OCI-LY7 (cell line): ENCODE measurements around the gene STAG1. TPM values are rescaled to one million over a fixed set of nuclear protein-coding genes. Genes with fewer than 3 reads are reported as not detected.

ENCODE experiments used
- BruUV-seq: library from RNA; stranded (reverse); fragments of 400-500 nt; replicated peaks from 2 replicates; lab custom pipeline; 2021; lab: Mats Ljungman, UMichigan
- CTCF ChIA-PET: fragments of 300-600 bp; sonication (Branson Sonifier 250); formaldehyde crosslinking; loops from one replicate; lab custom pipeline; 2022; ENCODE audit warnings: antibody characterized with exemption; ENCODE audit not compliant: unreplicated experiment; lab: Charles Lee
- POLR2A ChIA-PET: fragments of 300-600 bp; sonication (Branson Sonifier 250); formaldehyde crosslinking; loops from one replicate; lab custom pipeline; 2022; ENCODE audit warnings: antibody characterized with exemption; lab: Charles Lee
- DNase-seq: peaks from one replicate; pipeline ENCODE4 v3.0.0-alpha.2; 2015; ENCODE audit warnings: low spot score
- H2AFZ ChIP-seq: fragments of 200-600 bp; sonication (generic), shearing (Covaris generic); 2 replicates; pipeline ENCODE4 v1.6.1; 2014; ENCODE audit warnings: mild to moderate bottlenecking, antibody characterized with exemption, low read length, moderate library complexity
- H3K27ac ChIP-seq: fragments of 200-600 bp; sonication (generic); 2 replicates; pipeline ENCODE4 v1.5.1; 2014; ENCODE audit warnings: mixed run types, low read depth, mild to moderate bottlenecking, moderate library complexity, low read length, inconsistent platforms; ENCODE audit not compliant: poor library complexity, severe bottlenecking
- H3K36me3 ChIP-seq: fragments of 200-600 bp; sonication (generic); 2 replicates; pipeline ENCODE4 v1.6.1; 2014; ENCODE audit warnings: mild to moderate bottlenecking, antibody characterized with exemption, low read length, moderate library complexity, mixed read lengths; ENCODE audit not compliant: insufficient read depth
- H3K4me1 ChIP-seq: fragments of 200-600 bp; sonication (generic); 2 replicates; pipeline ENCODE4 v1.5.1; 2014; ENCODE audit warnings: mild to moderate bottlenecking, low read length; ENCODE audit not compliant: insufficient read depth, poor library complexity, severe bottlenecking
- H3K4me2 ChIP-seq: fragments of 200-600 bp; sonication (generic); 2 replicates; pipeline ENCODE4 v1.6.1; 2014; ENCODE audit warnings: mild to moderate bottlenecking, low read length
- H3K4me3 ChIP-seq: fragments of 200-600 bp; sonication (generic); 2 replicates; pipeline ENCODE4 v1.5.1; 2014; ENCODE audit warnings: mild to moderate bottlenecking, low read depth, low read length; ENCODE audit not compliant: poor library complexity, severe bottlenecking
- H3K79me2 ChIP-seq: fragments of 200-600 bp; sonication (generic); 2 replicates; pipeline ENCODE4 v1.6.1; 2016; ENCODE audit warnings: low read depth, mild to moderate bottlenecking, low read length, moderate library complexity, mixed read lengths; ENCODE audit not compliant: insufficient read depth
- H3K9me2 ChIP-seq: fragments of 200-600 bp; sonication (generic); 2 replicates; pipeline ENCODE4 v1.6.1; 2016; ENCODE audit warnings: mild to moderate bottlenecking, low read length, mixed read lengths; ENCODE audit not compliant: insufficient read depth
- H3K9me3 ChIP-seq: fragments of 200-600 bp; sonication (generic); 2 replicates; pipeline ENCODE4 v1.6.1; 2014; ENCODE audit warnings: mild to moderate bottlenecking, mixed run types, low read length, mixed read lengths
- H4K20me1 ChIP-seq: fragments of 200-600 bp; sonication (generic); 2 replicates; pipeline ENCODE4 v1.6.1; 2014; ENCODE audit warnings: mild to moderate bottlenecking, antibody characterized with exemption, low read length, moderate library complexity, mixed read lengths; ENCODE audit not compliant: insufficient read depth
- CTCF ChIP-seq: fragments of 200-600 bp; sonication (generic); conservative IDR thresholded peaks from 2 replicates; pipeline ENCODE4 v1.5.1; 2014; ENCODE audit warnings: mild to moderate bottlenecking, antibody characterized with exemption, low read length, moderate library complexity, mixed read lengths
- EZH2phosphoT487 ChIP-seq: fragments of 200-600 bp; sonication (generic); IDR thresholded peaks from 2 replicates; pipeline ENCODE4 v1.6.1; 2018; ENCODE audit warnings: low read depth, borderline replicate concordance, mild to moderate bottlenecking, mixed run types, antibody characterized with exemption, low read length, moderate library complexity, mixed read lengths
- intact Hi-C: fragments of 100-400 bp; cut with micrococcal nuclease; formaldehyde crosslinking; loops from one replicate; pipeline ENCODE4 v1.10.0; 2022; ENCODE audit not compliant: unreplicated experiment
- total RNA-seq, 2 experiments: library from RNA; depleted of rRNA in 1 of 2; stranded (reverse); fragments of >200 nt in 1 of 2; shearing (Covaris generic) in 1 of 2; gene quantifications; 2 replicates each; pipeline ENCODE4 v1.2.3, GENCODE V29; 2014 to 2022

STAG1 gene
- total RNA-seq, 2 experiments from 2014 or later: 30.7 to 46.6 TPM

GRCh38 chr3:136387031-136387430, 365.1 kb downstream of the STAG1 start:
- H3K36me3 ChIP-seq: no peaks in the 10 kb centered on the region
- no peak overlapping the region for H3K4me2 ChIP-seq
- ChIA-PET CTCF (interaction anchor here (1.0 kb wide), 1 partner anchor 365 kb away, joined by 3 read pairs; no protein-coding TSS in a partner anchor), POLR2A (no interaction called here)
- no peaks in the 10 kb centered on the region for H3K79me2 ChIP-seq
- H3K9me2 ChIP-seq: no peaks in the 10 kb centered on the region
- BruUV-seq: no TSS peak
- no peaks in the 10 kb centered on the region for H4K20me1 ChIP-seq
- H3K27ac ChIP-seq: no peak overlapping the region
- H3K4me1 ChIP-seq: no peaks in the 10 kb centered on the region
- intact Hi-C loops: no loop called here
- H3K4me3 ChIP-seq: no peak overlapping the region
- H2AFZ ChIP-seq: no peak overlapping the region
- TF ChIP-seq EZH2phosphoT487 (no peak), CTCF (no peak)
- no peaks in the 10 kb centered on the region for H3K9me3 ChIP-seq
- DNase-seq: no peak

GRCh38 chr3:136385457-136385856, 366.7 kb downstream of the STAG1 start:
- POLR2A ChIA-PET: no interaction called here
- Histone ChIP-seq H3K4me3 (no peak overlapping the region), H3K79me2 (no peaks in the 10 kb centered on the region), H3K36me3 (no peaks in the 10 kb centered on the region), H3K4me1 (no peaks in the 10 kb centered on the region), H3K4me2 (no peak overlapping the region), H3K9me2 (no peaks in the 10 kb centered on the region), H4K20me1 (no peaks in the 10 kb centered on the region), H3K9me3 (no peaks in the 10 kb centered on the region), H3K27ac (no peak overlapping the region), H2AFZ (no peak overlapping the region)
- TF ChIP-seq EZH2phosphoT487 (no peak), CTCF (no peak)
- CTCF ChIA-PET: no interaction called here
- BruUV-seq: no TSS peak
- intact Hi-C loops: no loop called here
- DNase-seq: no peak

- H3K4me2 ChIP-seq: no peak overlapping the region
- POLR2A ChIA-PET: interaction anchor here (1.2 kb wide), 1 partner anchor 38 kb away, joined by 3 read pairs; no protein-coding TSS in a partner anchor
- no peak for DNase-seq
- intact Hi-C loops: no loop called here
- TF ChIP-seq EZH2phosphoT487 (no peak), CTCF (no peak)
- no peaks in the 10 kb centered on the region for H3K9me3 ChIP-seq
- BruUV-seq: no TSS peak
- no peaks in the 10 kb centered on the region for H3K9me2 ChIP-seq
- CTCF ChIA-PET: no interaction called here
- H4K20me1 ChIP-seq: no peaks in the 10 kb centered on the region
- H3K79me2 ChIP-seq: no peaks in the 10 kb centered on the region
- no peak overlapping the region for H2AFZ ChIP-seq
- H3K27ac ChIP-seq: no peak overlapping the region
- peaks cover 5% of the 10 kb centered on the region; the same call in 1 of the 2 replicates for H3K36me3 ChIP-seq
- H3K4me3 ChIP-seq: no peak overlapping the region
- no peaks in the 10 kb centered on the region for H3K4me1 ChIP-seq
Measured at GRCh38 chr3:136381051-136381450, 371.1 kb downstream of the STAG1 start.
